ENCODE results near the gene NPIPA1. TPM values are rescaled to one million over a fixed set of nuclear protein-coding genes. Genes with fewer than 3 reads are reported as not detected.
"Not testable (repeated sequence)": the region's sequence is repeated elsewhere in the genome, so short reads cannot be mapped to it uniquely, and the experiment has no call there.

Gene NPIPA1
- total RNA-seq, 2 experiments from 2014 or later = 55.6 to 58.5 TPM

DNA sequence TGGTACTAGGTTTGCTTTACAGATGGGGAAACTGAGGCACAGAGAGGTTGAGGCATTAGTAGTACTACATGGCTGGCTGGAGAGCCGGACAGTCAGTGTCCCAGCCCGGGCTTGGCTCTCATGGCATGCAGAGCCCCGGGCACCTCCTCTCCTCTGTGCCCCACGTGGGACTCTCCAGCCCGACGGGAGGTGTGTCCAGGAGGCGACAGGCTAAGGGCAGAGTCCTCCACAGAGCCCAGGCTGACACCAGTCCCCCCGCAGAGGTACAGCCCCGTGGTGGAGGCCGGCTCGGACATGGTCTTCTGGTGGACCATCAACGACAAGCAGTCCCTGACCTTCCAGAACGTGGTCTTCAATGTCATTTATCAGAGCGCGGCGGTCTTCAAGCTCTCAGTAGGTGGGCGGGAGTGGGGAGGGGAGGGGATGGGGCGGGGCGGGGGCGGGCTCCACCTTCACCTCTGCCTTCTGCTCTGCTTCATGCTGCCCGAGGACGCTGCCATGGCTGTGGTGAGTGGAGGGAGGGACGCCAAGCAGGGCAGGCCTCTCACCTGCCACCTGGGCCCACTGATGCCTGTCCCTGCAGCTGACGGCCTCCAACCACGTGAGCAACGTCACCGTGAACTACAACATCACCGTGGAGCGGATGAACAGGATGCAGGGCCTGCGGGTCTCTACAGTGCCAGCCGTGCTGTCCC, 13.7 kb upstream of the NPIPA1 start:
- H3K9me3 Mint-ChIP-seq, H3K36me3 Mint-ChIP-seq, H3K4me1 Mint-ChIP-seq, H3K4me3 Mint-ChIP-seq, DNase-seq, H3K27me3 Mint-ChIP-seq, H3K27ac Mint-ChIP-seq: not testable (repeated sequence)

DNA sequence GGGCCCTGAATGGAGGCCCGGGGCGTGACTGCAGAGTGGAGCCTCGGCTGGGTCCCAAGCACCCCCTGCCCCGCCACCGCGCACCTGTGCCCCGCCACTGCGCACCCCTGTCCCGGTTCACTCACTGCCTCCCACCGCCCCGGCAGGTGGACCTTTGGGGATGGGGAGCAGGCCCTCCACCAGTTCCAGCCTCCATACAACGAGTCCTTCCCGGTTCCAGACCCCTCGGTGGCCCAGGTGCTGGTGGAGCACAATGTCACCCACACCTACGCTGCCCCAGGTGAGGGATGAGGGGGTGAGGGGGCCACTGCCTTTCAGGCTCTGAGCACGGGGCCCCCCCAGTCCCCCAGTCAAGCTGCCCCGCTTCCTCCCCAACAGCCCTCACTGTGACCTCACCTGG, 12.9 kb upstream of the NPIPA1 start:
- H3K9me3 Mint-ChIP-seq, H3K27ac Mint-ChIP-seq, H3K27me3 Mint-ChIP-seq, H3K4me1 Mint-ChIP-seq, H3K36me3 Mint-ChIP-seq, H3K4me3 Mint-ChIP-seq, DNase-seq: not testable (repeated sequence)

DNA sequence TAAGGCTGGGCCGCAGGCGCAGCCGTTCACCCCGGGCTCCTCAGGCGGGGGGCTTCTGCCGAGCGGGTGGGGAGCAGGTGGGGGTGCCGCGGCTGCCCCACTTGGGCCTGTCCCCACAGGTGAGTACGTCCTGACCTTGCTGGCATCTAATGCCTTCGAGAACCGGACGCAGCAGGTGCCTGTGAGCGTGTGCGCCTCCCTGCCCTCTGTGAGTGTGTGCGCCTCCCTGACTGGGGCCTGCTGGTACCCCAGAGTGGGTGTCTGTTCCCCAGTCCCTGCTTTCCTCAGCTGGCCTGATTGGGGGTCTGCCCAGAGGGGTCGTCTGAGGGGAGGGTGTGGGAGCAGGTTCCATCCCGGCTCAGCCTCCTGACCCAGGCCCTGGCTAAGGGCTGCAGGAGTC, 12.3 kb upstream of the NPIPA1 start:
- H3K4me3 Mint-ChIP-seq, H3K9me3 Mint-ChIP-seq, DNase-seq, H3K4me1 Mint-ChIP-seq, H3K36me3 Mint-ChIP-seq, H3K27me3 Mint-ChIP-seq, H3K27ac Mint-ChIP-seq: not testable (repeated sequence)

DNA sequence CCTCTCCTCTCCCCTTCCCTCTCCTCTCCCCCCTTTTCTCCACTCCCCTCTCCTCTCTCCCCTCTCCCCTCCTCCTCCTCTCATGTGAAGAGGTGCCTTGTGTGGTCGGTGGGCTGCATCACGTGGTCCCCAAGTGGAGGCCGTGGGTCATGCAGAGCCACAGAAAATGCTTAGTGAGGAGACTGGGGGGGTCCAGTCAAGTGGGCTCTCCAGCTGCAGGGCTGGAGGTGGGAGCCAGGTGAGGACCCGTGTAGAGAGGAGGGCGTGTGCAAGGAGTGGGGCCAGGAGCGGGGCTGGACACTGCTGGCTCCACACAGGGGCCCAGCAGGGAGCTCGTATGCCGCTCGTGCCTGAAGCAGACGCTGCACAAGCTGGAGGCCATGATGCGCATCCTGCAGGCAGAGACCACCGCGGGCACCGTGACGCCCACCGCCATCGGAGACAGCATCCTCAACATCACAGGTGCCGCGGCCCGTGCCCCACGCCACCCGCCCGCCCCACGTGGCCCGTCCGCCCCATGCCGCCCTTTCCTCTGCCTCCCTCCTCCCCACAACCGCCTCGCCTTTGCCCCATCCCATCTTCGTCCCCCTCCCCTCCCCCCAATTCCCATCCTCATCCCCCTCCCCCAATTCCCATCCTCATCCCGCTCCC, 9.1 kb upstream of the NPIPA1 start:
- not testable (repeated sequence) for DNase-seq, H3K4me1 Mint-ChIP-seq, H3K9me3 Mint-ChIP-seq, H3K27ac Mint-ChIP-seq, H3K4me3 Mint-ChIP-seq, H3K27me3 Mint-ChIP-seq, H3K36me3 Mint-ChIP-seq

DNA sequence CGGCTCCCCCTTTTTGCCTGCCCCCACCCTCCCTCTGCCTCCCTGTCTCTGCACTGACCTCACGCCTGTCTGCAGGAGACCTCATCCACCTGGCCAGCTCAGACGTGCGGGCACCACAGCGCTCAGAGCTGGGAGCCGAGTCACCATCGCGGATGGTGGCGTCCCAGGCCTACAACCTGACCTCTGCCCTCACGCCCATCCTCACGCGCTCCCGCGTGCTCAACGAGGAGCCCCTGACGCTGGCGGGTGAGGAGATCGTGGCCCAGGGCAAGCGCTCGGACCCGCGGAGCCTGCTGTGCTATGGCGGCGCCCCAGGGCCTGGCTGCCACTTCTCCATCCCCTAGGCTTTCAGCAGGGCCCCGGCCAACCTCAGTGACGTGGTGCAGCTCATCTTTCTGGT, 8.1 kb upstream of the NPIPA1 start:
- not testable (repeated sequence) for H3K36me3 Mint-ChIP-seq, H3K4me1 Mint-ChIP-seq, H3K4me3 Mint-ChIP-seq, DNase-seq, H3K27me3 Mint-ChIP-seq, H3K27ac Mint-ChIP-seq, H3K9me3 Mint-ChIP-seq

DNA sequence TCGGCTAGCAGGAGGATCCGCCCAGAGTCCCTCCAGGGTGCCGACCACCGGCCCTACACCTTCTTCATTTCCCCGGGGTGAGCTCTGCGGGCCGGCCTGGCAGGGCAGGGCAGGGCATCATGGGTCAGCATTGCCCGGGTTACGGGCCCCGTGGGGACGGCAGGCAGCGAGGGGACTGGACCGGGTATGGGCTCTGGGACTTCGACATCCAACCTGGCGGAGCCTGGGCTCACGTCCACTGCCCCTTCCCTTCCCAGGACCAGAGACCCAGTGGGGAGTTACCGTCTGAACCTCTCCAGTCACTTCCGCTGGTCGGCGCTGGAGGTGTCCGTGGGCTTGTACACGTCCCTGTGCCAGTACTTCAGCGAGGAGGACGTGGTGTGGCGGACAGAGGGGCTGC, 7.0 kb upstream of the NPIPA1 start:
- not testable (repeated sequence) for H3K4me3 Mint-ChIP-seq, H3K9me3 Mint-ChIP-seq, DNase-seq, H3K36me3 Mint-ChIP-seq, H3K4me1 Mint-ChIP-seq, H3K27ac Mint-ChIP-seq, H3K27me3 Mint-ChIP-seq

DNA sequence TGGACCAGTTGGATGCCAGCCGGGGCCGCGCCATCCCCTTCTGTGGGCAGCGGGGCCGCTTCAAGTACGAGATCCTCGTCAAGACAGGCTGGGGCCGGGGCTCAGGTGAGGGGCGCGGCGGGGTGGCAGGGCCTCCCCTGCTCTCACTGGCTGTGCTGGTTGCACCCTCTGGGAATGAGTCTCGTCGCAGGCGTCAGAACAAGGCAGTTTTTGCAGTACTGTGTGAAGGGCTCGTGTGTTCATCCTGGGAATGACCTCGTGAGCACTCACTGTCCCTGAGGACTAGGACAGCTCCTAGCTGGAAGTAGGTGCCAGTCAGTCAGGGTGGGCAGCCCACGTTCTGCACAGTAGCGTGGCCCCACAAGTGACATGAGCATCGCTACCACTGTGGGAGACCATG, 6.3 kb upstream of the NPIPA1 start:
- not testable (repeated sequence) for H3K4me1 Mint-ChIP-seq, H3K27me3 Mint-ChIP-seq, H3K36me3 Mint-ChIP-seq, H3K9me3 Mint-ChIP-seq, H3K27ac Mint-ChIP-seq, DNase-seq, H3K4me3 Mint-ChIP-seq

DNA sequence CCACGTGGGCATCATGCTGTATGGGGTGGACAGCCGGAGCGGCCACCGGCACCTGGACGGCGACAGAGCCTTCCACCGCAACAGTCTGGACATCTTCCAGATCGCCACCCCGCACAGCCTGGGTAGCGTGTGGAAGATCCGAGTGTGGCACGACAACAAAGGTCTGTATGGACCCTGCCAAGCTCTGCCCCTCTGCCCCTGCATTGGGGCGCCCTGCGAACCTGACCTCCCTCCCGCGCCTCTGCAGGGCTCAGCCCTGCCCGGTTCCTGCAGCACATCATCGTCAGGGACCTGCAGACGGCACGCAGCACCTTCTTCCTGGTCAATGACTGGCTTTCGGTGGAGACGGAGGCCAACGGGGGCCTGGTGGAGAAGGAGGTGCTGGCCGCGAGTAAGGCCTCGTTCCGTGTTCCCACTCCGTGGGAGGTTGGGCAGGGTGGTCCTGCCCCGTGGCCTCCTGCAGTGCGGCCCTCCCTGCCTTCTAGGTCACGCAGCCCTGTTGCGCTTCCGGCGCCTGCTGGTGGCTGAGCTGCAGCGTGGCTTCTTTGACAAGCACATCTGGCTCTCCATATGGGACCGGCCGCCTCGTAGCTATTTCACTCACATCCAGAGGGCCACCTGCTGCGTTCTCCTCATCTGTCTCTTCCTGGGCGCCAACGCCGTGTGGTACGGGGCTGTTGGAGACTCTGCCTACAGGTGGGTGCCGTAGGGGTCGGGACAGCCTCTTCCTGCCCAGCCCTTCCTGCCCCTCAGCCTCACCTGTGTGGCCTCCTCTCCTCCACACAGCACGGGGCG, 4.5 kb upstream of the NPIPA1 start:
- not testable (repeated sequence) for H3K36me3 Mint-ChIP-seq, H3K9me3 Mint-ChIP-seq, DNase-seq, H3K4me1 Mint-ChIP-seq, H3K27ac Mint-ChIP-seq, H3K27me3 Mint-ChIP-seq, H3K4me3 Mint-ChIP-seq

DNA sequence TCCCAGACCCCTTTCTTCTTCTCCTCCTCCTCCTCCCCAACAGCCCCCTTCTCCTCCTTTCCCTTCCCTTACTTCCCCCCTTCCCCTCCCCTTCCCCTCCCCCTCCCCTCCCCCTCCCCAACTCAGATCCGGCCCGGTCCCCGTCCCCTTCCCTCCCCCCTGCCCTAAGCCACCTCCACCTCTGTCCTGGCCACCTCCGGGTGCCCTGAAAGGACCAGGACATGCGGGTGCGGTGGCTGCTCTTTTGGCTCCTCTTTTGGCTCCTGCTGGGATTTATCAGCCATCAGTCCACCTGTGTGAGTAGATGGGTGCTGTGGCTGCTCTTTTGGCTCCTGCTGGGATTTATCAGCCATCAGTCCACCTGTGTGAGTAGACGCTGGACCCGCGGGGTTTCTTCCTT, 751 bp downstream of the NPIPA1 start:
- not testable (repeated sequence) for H3K36me3 Mint-ChIP-seq, H3K9me3 Mint-ChIP-seq, H3K27me3 Mint-ChIP-seq, H3K4me3 Mint-ChIP-seq, H3K4me1 Mint-ChIP-seq, DNase-seq, H3K27ac Mint-ChIP-seq

DNA sequence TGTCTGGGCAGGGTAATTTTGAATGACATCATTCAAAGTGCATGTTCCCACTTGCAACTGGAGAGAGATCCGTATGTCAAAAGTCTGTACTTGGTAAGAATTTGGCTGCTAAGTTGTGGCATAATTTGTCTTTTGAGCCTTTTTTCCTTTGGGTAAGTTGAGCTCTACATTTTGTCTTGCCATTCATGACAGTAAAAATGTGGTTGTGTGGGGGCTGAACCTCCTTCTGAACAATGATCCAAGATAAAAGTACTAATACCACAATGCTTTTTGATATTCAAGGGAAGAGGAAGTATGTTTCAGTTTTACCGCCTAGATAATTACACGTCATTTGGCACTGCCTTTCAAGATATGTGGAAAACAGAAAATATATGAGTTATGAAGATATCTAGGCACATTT, 5.4 kb downstream of the NPIPA1 start:
- peak; percentile 8 for DNase-seq
- H3K27me3 Mint-ChIP-seq, H3K4me1 Mint-ChIP-seq, H3K9me3 Mint-ChIP-seq, H3K27ac Mint-ChIP-seq, H3K4me3 Mint-ChIP-seq, H3K36me3 Mint-ChIP-seq: not testable (repeated sequence)

DNA sequence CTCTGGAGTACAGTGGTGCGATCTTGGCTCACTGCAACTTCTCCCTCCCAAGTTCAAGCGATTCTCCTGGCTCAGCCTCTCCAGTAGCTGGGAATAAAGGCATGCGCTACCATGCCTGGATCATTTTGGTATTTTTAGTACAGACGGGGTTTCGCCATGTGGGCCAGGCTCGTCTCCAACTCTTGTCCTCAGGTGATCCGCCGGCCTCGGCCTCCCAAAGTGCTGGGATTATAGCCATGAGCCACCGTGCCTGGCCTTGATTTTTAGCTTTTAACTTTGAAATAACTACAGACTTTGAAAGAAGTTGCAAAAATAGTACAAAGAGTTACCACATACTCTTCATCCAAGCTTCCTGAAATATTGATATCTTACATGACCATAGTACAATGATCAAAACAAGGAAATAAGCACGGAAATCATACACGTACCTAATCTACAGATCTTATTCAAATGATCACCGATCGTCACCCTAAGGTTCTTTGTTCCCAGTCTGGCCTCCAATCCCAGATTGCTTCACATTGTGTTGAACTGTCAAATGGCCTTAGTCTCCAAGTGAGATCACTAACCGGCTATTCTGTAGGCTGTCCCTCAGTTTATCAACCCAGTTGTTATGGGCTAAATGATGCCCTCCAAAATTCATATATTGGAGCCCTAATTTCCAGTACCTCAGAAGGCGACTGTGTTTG, 18.4 kb downstream of the NPIPA1 start:
- DNase-seq = no peak
- H3K27ac Mint-ChIP-seq = no peak overlapping the region
- no peaks in the 10 kb centered on the region for H3K4me1 Mint-ChIP-seq
- no peak overlapping the region for H3K4me3 Mint-ChIP-seq
- no peaks in the 10 kb centered on the region for H3K9me3 Mint-ChIP-seq
- no peaks in the 10 kb centered on the region for H3K36me3 Mint-ChIP-seq
- H3K27me3 Mint-ChIP-seq = peaks cover under 1% of the 10 kb centered on the region

DNA sequence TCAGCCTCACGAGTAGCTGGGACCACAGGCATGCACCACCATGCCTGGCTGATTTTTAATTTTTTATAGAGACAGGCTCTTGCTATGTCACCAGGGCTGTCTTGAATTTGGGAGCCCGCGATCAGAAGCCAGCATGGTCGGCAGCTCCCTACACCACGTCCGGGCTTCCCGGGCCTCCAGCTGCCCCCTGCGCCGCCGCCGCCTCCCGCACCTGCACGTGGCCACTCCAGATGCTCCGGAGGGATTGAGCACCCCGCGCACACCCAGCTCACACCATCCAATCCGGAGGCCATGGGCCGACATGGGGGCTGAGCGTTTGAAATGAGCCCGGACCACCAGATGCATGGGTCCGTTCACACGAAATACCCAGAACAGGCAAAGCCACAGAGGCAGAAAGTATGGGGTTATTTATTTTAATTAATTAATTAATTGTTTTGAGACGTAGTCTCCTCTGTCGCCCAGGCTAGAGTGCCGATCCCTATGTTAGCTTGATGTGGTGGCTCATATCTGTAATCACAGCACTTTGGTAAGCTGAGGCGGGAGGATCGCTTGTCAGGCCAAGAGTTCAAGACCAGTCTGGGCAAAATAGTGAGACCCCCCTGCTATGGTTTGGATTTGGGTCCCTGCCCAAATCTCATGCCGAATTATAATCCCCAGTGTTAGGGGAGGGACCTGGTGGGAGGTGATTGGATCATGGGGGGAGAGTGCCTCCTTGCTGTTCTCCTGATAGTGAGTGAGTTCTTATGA, 20.5 kb downstream of the NPIPA1 start:
- no peaks in the 10 kb centered on the region for H3K36me3 Mint-ChIP-seq
- H3K27ac Mint-ChIP-seq = no peak overlapping the region
- no peaks in the 10 kb centered on the region for H3K4me1 Mint-ChIP-seq
- peaks cover 3% of the 10 kb centered on the region for H3K27me3 Mint-ChIP-seq
- no peak for DNase-seq
- H3K4me3 Mint-ChIP-seq = no peak overlapping the region
- no peaks in the 10 kb centered on the region for H3K9me3 Mint-ChIP-seq

DNA sequence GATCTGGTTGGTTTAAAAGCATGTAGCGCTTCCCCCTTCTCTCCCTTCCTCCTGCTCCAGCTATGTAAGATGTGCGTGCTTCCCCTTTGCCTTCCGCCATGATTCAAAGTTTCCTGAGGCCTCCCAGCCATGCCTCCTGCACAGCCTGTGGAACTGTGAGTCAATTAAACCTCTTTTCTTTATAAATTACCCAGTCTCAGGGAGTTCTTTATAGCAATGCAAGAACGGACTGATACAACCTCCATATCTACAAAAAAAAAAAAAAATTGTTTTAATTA, 21.0 kb downstream of the NPIPA1 start:
- H3K27ac Mint-ChIP-seq = no peak overlapping the region
- no peak overlapping the region for H3K4me3 Mint-ChIP-seq
- H3K4me1 Mint-ChIP-seq = no peaks in the 10 kb centered on the region
- H3K9me3 Mint-ChIP-seq = no peaks in the 10 kb centered on the region
- peaks cover 6% of the 10 kb centered on the region for H3K27me3 Mint-ChIP-seq
- DNase-seq = no peak
- H3K36me3 Mint-ChIP-seq = no peaks in the 10 kb centered on the region

DNA sequence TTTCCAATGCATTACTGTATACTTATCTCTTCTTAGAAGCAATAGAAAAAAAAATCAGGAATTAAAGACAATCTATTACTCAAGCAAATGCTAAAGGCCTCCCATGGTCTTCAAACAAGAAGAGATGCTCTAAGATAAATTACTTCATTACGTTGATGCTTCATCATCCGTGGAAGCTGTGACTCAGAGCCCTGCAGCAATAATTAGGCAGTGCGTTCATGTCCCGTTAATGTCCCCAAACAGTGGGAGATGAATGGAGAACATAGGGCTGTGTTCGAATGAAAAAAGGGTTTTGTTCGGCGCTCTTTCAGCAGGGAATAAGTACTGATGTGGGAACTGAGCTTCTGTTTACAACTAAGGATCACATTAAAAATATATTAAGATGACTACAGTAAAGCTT, 21.7 kb downstream of the NPIPA1 start:
- Mint-ChIP-seq H3K4me3 (no peak overlapping the region), H3K27me3 (peaks cover 12% of the 10 kb centered on the region), H3K36me3 (no peaks in the 10 kb centered on the region), H3K4me1 (no peaks in the 10 kb centered on the region), H3K27ac (no peak overlapping the region), H3K9me3 (no peaks in the 10 kb centered on the region)
- DNase-seq = no peak
